GM11168 (cell line): Measurements from ENCODE around the gene ZSCAN31.
"Not testable (repeated sequence)": the region's sequence is repeated elsewhere in the genome, so short reads cannot be mapped to it uniquely, and the experiment has no call there.

Experiments
- in situ Hi-C: fragments of 300-500 bp; cut with MboI; formaldehyde crosslinking; loops from one replicate; pipeline ENCODE4 v1.12.0; 2022; ENCODE audit warnings: low sequenced_read_pairs; ENCODE audit not compliant: unreplicated experiment

ZSCAN31 gene

GRCh38 chr6:28333047-28333446 lies 2.9 kb downstream of the ZSCAN31 start:
- in situ Hi-C loops: no loop called here

- in situ Hi-C loops: no loop called here
Measured at GRCh38 chr6:28330041-28330440, 5.9 kb downstream of the ZSCAN31 start.

GRCh38 chr6:28326371-28326948 lies 9.5 kb downstream of the ZSCAN31 start:
- in situ Hi-C loops: no loop called here

GRCh38 chr6:28323813-28324424 lies 12.0 kb downstream of the ZSCAN31 start:
- in situ Hi-C loops: no loop called here

GRCh38 chr6:28322661-28323060 lies 13.3 kb downstream of the ZSCAN31 start:
- in situ Hi-C loops: no loop called here

GRCh38 chr6:28317866-28318265 lies 18.1 kb downstream of the ZSCAN31 start:
- in situ Hi-C loops: not testable (repeated sequence)

- in situ Hi-C loops: no loop called here
Measured at GRCh38 chr6:28315628-28316027, 20.3 kb downstream of the ZSCAN31 start.

- in situ Hi-C loops: no loop called here
Measured at GRCh38 chr6:28312939-28313338, 23.0 kb downstream of the ZSCAN31 start.

GRCh38 chr6:28311139-28311823 lies 24.7 kb downstream of the ZSCAN31 start:
- in situ Hi-C loops: no loop called here

- in situ Hi-C loops: not testable (repeated sequence)
Measured at GRCh38 chr6:28306363-28306762, 29.6 kb downstream of the ZSCAN31 start.

- in situ Hi-C loops: no loop called here
Measured at GRCh38 chr6:28303570-28303969, 32.4 kb downstream of the ZSCAN31 start.

- in situ Hi-C loops: no loop called here
Measured at GRCh38 chr6:28296520-28297060, 39.4 kb downstream of the ZSCAN31 start.

GRCh38 chr6:28295326-28295725 lies 40.6 kb downstream of the ZSCAN31 start:
- in situ Hi-C loops: no loop called here

- in situ Hi-C loops: no loop called here
Measured at GRCh38 chr6:28291573-28291972, 44.4 kb downstream of the ZSCAN31 start.

- in situ Hi-C loops: no loop called here
Measured at GRCh38 chr6:28282926-28283325, 53.0 kb downstream of the ZSCAN31 start.

- in situ Hi-C loops: no loop called here
Measured at GRCh38 chr6:28281288-28282064, 54.5 kb downstream of the ZSCAN31 start, which contains the start of gene PGBD1. Gene PGBD1, plus strand, starts transcription at chr6:28281572. Its CDS starts 2,242 bp downstream, at chr6:28283814.

GRCh38 chr6:28280595-28281287 lies 55.2 kb downstream of the ZSCAN31 start:
- in situ Hi-C loops: no loop called here

GRCh38 chr6:28277746-28278145 lies 58.2 kb downstream of the ZSCAN31 start:
- in situ Hi-C loops: no loop called here

- in situ Hi-C loops: no loop called here
Measured at GRCh38 chr6:28274888-28275287, 61.1 kb downstream of the ZSCAN31 start.
